K562 (cell line): Measurements from ENCODE around the gene DSE.

Experiments
- ATF4 ChIP-seq: fragments of 450-650 bp; formaldehyde crosslinking; IDR thresholded peaks from 2 replicates; pipeline ENCODE4 v1.4.0; 2022; ENCODE audit warnings: mild to moderate bottlenecking, moderate library complexity
- FOXA1 ChIP-seq: fragments of 450-650 bp; IDR thresholded peaks from 2 replicates; pipeline ENCODE4 v1.6.1; 2016; ENCODE audit warnings: mild to moderate bottlenecking, borderline replicate concordance
- GABPA ChIP-seq: fragments of 200-800 bp; sonication (Bioruptor generic); conservative IDR thresholded peaks from 2 replicates; pipeline ENCODE4 v1.6.1; 2016; ENCODE audit warnings: low read depth, missing genetic modification characterization, missing compliant biosample characterization
- HNRNPK ChIP-seq: fragments of 200-400 bp; formaldehyde crosslinking; IDR thresholded peaks from one replicate; pipeline ENCODE4 v1.6.1; 2018; ENCODE audit warnings: mild to moderate bottlenecking, low read depth, low read length; ENCODE audit not compliant: poor library complexity, severe bottlenecking
- NFIC ChIP-seq: fragments of 450-650 bp; IDR thresholded peaks from 2 replicates; pipeline ENCODE4 v1.6.1; 2017; ENCODE audit warnings: mild to moderate bottlenecking, inconsistent platforms
- NR3C1 ChIP-seq: sonication (generic); formaldehyde crosslinking; IDR thresholded peaks from 2 replicates; pipeline ENCODE4 v1.8.1; 2022; ENCODE audit warnings: missing genetic modification reagents
- SMARCE1 ChIP-seq: fragments of 450-650 bp; IDR thresholded peaks from 2 replicates; pipeline ENCODE4 v1.7.1; 2016; ENCODE audit warnings: mild to moderate bottlenecking
- TAF1 ChIP-seq: IDR thresholded peaks from 2 replicates; pipeline ENCODE4 v1.6.1; 2011; ENCODE audit warnings: mild to moderate bottlenecking, low read length, moderate library complexity; ENCODE audit not compliant: insufficient read depth, control insufficient read depth, severe bottlenecking; ENCODE audit errors: extremely low read depth
- ZNF217 ChIP-seq: sonication (generic); formaldehyde crosslinking; IDR thresholded peaks from 2 replicates; pipeline ENCODE4 v1.8.0; 2022; ENCODE audit warnings: mild to moderate bottlenecking, missing genetic modification reagents
- TF ChIP-seq, protein P1 (sequence below): fragments of 450-650 bp; formaldehyde crosslinking; IDR thresholded peaks from 2 replicates; pipeline ENCODE4 v1.4.0; 2022; ENCODE audit warnings: missing genetic modification characterization
- TF ChIP-seq, protein P2 (sequence below): fragments of 200-600 bp; sonication (generic); IDR thresholded peaks from one replicate; pipeline ENCODE4 v1.6.1; 2012; ENCODE audit warnings: mild to moderate bottlenecking, low read depth, low read length, inconsistent platforms

DNA sequence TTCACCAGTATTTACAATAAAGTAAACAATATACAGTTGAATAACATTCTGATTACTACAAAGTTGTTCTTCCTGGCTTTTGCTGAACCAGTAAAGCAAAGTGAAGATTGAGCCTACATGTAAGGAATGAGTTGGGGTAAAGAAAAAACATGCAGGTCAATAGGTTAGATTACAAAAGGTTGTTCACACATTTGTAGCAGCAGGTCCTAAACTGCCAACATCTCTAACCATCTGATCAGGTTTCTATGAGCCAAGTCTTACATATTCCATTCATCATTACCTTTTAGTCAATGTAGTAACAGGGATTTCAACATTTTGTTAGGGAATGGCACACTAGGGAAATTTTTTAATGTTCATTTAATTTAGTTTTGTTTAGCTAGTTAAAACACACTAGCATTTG, 81.2 kb downstream of the DSE start:
- TF ChIP-seq TAF1 (no peak), HNRNPK (no peak), NR3C1 (CRISPR knock-in tag) (no peak), SMARCE1 (no peak), FOXA1 (no peak), NFIC (no peak), GABPA (tag) (no peak), ZNF217 (no peak), ATF4 (CRISPR knock-in tag) (no peak)
- TF ChIP-seq, protein P1, sequence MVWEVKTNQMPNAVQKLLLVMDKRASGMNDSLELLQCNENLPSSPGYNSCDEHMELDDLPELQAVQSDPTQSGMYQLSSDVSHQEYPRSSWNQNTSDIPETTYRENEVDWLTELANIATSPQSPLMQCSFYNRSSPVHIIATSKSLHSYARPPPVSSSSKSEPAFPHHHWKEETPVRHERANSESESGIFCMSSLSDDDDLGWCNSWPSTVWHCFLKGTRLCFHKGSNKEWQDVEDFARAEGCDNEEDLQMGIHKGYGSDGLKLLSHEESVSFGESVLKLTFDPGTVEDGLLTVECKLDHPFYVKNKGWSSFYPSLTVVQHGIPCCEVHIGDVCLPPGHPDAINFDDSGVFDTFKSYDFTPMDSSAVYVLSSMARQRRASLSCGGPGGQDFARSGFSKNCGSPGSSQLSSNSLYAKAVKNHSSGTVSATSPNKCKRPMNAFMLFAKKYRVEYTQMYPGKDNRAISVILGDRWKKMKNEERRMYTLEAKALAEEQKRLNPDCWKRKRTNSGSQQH (CRISPR knock-in tag), result no peak
- TF ChIP-seq, protein P2, sequence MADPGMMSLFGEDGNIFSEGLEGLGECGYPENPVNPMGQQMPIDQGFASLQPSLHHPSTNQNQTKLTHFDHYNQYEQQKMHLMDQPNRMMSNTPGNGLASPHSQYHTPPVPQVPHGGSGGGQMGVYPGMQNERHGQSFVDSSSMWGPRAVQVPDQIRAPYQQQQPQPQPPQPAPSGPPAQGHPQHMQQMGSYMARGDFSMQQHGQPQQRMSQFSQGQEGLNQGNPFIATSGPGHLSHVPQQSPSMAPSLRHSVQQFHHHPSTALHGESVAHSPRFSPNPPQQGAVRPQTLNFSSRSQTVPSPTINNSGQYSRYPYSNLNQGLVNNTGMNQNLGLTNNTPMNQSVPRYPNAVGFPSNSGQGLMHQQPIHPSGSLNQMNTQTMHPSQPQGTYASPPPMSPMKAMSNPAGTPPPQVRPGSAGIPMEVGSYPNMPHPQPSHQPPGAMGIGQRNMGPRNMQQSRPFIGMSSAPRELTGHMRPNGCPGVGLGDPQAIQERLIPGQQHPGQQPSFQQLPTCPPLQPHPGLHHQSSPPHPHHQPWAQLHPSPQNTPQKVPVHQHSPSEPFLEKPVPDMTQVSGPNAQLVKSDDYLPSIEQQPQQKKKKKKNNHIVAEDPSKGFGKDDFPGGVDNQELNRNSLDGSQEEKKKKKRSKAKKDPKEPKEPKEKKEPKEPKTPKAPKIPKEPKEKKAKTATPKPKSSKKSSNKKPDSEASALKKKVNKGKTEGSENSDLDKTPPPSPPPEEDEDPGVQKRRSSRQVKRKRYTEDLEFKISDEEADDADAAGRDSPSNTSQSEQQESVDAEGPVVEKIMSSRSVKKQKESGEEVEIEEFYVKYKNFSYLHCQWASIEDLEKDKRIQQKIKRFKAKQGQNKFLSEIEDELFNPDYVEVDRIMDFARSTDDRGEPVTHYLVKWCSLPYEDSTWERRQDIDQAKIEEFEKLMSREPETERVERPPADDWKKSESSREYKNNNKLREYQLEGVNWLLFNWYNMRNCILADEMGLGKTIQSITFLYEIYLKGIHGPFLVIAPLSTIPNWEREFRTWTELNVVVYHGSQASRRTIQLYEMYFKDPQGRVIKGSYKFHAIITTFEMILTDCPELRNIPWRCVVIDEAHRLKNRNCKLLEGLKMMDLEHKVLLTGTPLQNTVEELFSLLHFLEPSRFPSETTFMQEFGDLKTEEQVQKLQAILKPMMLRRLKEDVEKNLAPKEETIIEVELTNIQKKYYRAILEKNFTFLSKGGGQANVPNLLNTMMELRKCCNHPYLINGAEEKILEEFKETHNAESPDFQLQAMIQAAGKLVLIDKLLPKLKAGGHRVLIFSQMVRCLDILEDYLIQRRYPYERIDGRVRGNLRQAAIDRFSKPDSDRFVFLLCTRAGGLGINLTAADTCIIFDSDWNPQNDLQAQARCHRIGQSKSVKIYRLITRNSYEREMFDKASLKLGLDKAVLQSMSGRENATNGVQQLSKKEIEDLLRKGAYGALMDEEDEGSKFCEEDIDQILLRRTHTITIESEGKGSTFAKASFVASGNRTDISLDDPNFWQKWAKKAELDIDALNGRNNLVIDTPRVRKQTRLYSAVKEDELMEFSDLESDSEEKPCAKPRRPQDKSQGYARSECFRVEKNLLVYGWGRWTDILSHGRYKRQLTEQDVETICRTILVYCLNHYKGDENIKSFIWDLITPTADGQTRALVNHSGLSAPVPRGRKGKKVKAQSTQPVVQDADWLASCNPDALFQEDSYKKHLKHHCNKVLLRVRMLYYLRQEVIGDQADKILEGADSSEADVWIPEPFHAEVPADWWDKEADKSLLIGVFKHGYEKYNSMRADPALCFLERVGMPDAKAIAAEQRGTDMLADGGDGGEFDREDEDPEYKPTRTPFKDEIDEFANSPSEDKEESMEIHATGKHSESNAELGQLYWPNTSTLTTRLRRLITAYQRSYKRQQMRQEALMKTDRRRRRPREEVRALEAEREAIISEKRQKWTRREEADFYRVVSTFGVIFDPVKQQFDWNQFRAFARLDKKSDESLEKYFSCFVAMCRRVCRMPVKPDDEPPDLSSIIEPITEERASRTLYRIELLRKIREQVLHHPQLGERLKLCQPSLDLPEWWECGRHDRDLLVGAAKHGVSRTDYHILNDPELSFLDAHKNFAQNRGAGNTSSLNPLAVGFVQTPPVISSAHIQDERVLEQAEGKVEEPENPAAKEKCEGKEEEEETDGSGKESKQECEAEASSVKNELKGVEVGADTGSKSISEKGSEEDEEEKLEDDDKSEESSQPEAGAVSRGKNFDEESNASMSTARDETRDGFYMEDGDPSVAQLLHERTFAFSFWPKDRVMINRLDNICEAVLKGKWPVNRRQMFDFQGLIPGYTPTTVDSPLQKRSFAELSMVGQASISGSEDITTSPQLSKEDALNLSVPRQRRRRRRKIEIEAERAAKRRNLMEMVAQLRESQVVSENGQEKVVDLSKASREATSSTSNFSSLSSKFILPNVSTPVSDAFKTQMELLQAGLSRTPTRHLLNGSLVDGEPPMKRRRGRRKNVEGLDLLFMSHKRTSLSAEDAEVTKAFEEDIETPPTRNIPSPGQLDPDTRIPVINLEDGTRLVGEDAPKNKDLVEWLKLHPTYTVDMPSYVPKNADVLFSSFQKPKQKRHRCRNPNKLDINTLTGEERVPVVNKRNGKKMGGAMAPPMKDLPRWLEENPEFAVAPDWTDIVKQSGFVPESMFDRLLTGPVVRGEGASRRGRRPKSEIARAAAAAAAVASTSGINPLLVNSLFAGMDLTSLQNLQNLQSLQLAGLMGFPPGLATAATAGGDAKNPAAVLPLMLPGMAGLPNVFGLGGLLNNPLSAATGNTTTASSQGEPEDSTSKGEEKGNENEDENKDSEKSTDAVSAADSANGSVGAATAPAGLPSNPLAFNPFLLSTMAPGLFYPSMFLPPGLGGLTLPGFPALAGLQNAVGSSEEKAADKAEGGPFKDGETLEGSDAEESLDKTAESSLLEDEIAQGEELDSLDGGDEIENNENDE, result no peak
